ENCODE measurements around the gene SCGN.

DNA sequence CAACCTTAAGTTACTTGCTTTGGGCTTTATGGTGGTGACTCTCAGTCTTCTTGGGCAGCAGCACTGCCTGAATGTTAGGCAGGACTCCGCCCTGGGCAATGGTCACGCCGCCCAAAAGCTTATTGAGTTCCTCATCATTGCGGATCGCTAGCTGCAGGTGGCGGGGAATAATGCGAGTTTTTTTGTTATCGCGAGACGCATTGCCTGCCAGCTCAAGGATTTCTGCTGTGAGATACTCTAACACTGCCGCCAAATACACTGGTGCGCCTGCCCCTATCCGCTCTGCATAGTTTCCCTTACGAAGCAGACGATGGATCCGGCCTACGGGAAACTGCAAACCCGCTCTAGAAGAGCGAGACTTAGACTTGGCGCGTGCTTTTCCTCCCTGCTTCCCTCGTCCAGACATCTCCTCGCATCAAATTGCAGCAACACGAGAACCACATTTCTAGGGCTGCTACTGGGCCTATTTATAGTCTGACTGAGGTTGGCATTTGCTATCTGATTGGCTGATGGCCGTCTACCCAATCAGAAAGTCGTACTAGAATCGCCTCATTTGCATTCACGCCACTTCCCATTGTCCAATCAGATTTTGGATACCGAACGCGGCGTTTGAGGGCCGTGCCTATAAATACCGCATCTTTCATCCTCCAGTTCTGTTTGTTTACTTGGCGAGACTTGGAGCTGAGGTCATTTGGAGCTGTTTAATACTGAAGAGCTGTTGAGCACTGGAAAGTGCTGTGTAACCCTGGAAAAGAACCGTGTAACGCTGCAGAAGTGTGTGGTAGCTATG, 74.3 kb downstream of the SCGN start:
- no peak for TF ChIP-seq EZH2 (IDR thresholded peaks at IDR 0.05; ENCODE audit: low read depth)
- TF ChIP-seq, protein P1, sequence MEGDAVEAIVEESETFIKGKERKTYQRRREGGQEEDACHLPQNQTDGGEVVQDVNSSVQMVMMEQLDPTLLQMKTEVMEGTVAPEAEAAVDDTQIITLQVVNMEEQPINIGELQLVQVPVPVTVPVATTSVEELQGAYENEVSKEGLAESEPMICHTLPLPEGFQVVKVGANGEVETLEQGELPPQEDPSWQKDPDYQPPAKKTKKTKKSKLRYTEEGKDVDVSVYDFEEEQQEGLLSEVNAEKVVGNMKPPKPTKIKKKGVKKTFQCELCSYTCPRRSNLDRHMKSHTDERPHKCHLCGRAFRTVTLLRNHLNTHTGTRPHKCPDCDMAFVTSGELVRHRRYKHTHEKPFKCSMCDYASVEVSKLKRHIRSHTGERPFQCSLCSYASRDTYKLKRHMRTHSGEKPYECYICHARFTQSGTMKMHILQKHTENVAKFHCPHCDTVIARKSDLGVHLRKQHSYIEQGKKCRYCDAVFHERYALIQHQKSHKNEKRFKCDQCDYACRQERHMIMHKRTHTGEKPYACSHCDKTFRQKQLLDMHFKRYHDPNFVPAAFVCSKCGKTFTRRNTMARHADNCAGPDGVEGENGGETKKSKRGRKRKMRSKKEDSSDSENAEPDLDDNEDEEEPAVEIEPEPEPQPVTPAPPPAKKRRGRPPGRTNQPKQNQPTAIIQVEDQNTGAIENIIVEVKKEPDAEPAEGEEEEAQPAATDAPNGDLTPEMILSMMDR (conservative IDR thresholded peaks at IDR 0.05) = no peak

Data from PC-9 (cell line).